IMR-90 (cell line): ENCODE measurements around the gene CD99L2. TPM values are rescaled to one million over a fixed set of nuclear protein-coding genes. Genes with fewer than 3 reads are reported as not detected.

Experiments used
- ATAC-seq: fragments of 200-7000 bp; cut with Tn5 transposase; 2 replicates; pipeline ENCODE4 v1.9.1; 2020; ENCODE audit warnings: low read depth, mild to moderate bottlenecking, moderate library complexity
- BruUV-seq: library from RNA; stranded (reverse); fragments of 400-500 nt; replicated peaks from 2 replicates; lab custom pipeline; 2021; lab: Mats Ljungman, UMichigan
- CTCF ChIA-PET: fragments of 300-600 bp; formaldehyde crosslinking; extraction: SDS; loops from one replicate; lab custom pipeline; 2021; ENCODE audit warnings: antibody characterized with exemption; lab: Yijun Ruan, JAX
- POLR2A ChIA-PET: fragments of 300-600 bp; sonication (Branson Sonifier 250); formaldehyde crosslinking; loops from one replicate; lab custom pipeline; 2022; ENCODE audit warnings: antibody characterized with exemption; ENCODE audit not compliant: unreplicated experiment; lab: Charles Lee
- DNase-seq: peaks from one replicate; pipeline ENCODE4 v3.0.0; 2013
- H2AFZ ChIP-seq: replicated peaks from 2 replicates; pipeline ENCODE3; 2013; ENCODE audit warnings: low read length, mild to moderate bottlenecking; ENCODE audit not compliant: poor library complexity
- H2AK5ac ChIP-seq: 2 replicates; pipeline ENCODE4 v1.6.1; 2013; ENCODE audit warnings: low read depth, low read length, inconsistent platforms
- H2AK9ac ChIP-seq: replicated peaks from 2 replicates; pipeline ENCODE3; 2013; ENCODE audit warnings: mild to moderate bottlenecking, low read depth, low read length, moderate library complexity; ENCODE audit not compliant: poor library complexity
- H2BK120ac ChIP-seq: 2 replicates; pipeline ENCODE4 v1.6.1; 2013; ENCODE audit warnings: low read depth, low read length, inconsistent platforms
- H2BK15ac ChIP-seq: 3 replicates; pipeline ENCODE4 v1.6.1; 2013; ENCODE audit warnings: low read depth, low read length, inconsistent platforms
- H2BK20ac ChIP-seq: 2 replicates; pipeline ENCODE4 v1.6.1; 2013; ENCODE audit warnings: low read depth, mild to moderate bottlenecking, inconsistent platforms, low read length, moderate library complexity
- H2BK5ac ChIP-seq: 2 replicates; pipeline ENCODE4 v1.6.1; 2013; ENCODE audit warnings: mild to moderate bottlenecking, low read depth, low read length, inconsistent platforms; ENCODE audit not compliant: poor library complexity, severe bottlenecking
- H3K14ac ChIP-seq: replicated peaks from 2 replicates; pipeline ENCODE4 v1.6.1; 2013; ENCODE audit warnings: low read depth, low read length, inconsistent platforms
- H3K18ac ChIP-seq: 2 replicates; pipeline ENCODE4 v1.6.1; 2013; ENCODE audit warnings: low read depth, low read length, control low read depth
- H3K23ac ChIP-seq: 2 replicates; pipeline ENCODE4 v1.6.1; 2013; ENCODE audit warnings: low read depth, low read length, inconsistent platforms
- H3K27ac ChIP-seq: 2 replicates; pipeline ENCODE4 v1.5.1; 2013; ENCODE audit warnings: mild to moderate bottlenecking, control low read depth, low read length; ENCODE audit not compliant: insufficient read depth
- H3K27me3 ChIP-seq: 2 replicates; pipeline ENCODE4 v1.6.1; 2013; ENCODE audit warnings: low read length; ENCODE audit not compliant: control insufficient read depth, insufficient read depth
- H3K36me3 ChIP-seq: 2 replicates; pipeline ENCODE4 v1.6.1; 2013; ENCODE audit warnings: low read length, mixed read lengths; ENCODE audit not compliant: control insufficient read depth, insufficient read depth
- H3K4ac ChIP-seq: 2 replicates; pipeline ENCODE4 v1.6.1; 2013; ENCODE audit warnings: low read depth, low read length, inconsistent platforms
- H3K4me1 ChIP-seq: 2 replicates; pipeline ENCODE4 v1.6.1; 2013; ENCODE audit warnings: low read length, mixed read lengths; ENCODE audit not compliant: control insufficient read depth, insufficient read depth
- H3K4me2 ChIP-seq: 2 replicates; pipeline ENCODE4 v1.6.1; 2013; ENCODE audit warnings: low read depth, mild to moderate bottlenecking, control low read depth, low read length, moderate library complexity
- H3K4me3 ChIP-seq: 2 replicates; pipeline ENCODE4 v1.5.1; 2013; ENCODE audit warnings: low read depth, mild to moderate bottlenecking, control low read depth, low read length, moderate library complexity; ENCODE audit not compliant: insufficient read depth
- H3K56ac ChIP-seq: 2 replicates; pipeline ENCODE4 v1.6.1; 2013; ENCODE audit warnings: low read length, inconsistent platforms; ENCODE audit not compliant: insufficient read depth; ENCODE audit errors: extremely low read depth
- H3K79me1 ChIP-seq, 2 experiments: 2 replicates each; pipeline ENCODE4 v1.6.1; 2013; ENCODE audit warnings: low read length in 2 of 2, inconsistent platforms in 1 of 2, low read depth in 1 of 2
- H3K9ac ChIP-seq: 2 replicates; pipeline ENCODE4 v1.6.1; 2013; ENCODE audit warnings: low read depth, low read length, control low read depth
- H3K9me1 ChIP-seq: 2 replicates; pipeline ENCODE4 v1.6.1; 2013; ENCODE audit warnings: low read length, inconsistent platforms; ENCODE audit not compliant: insufficient read depth
- H3K9me3 ChIP-seq: 2 replicates; pipeline ENCODE4 v1.6.1; 2013; ENCODE audit warnings: low read length; ENCODE audit not compliant: control insufficient read depth, insufficient read depth
- H4K20me1 ChIP-seq: 2 replicates; pipeline ENCODE4 v1.6.1; 2013; ENCODE audit warnings: low read length, inconsistent platforms; ENCODE audit not compliant: insufficient read depth
- H4K5ac ChIP-seq: 2 replicates; pipeline ENCODE4 v1.6.1; 2013; ENCODE audit warnings: mild to moderate bottlenecking, low read depth, low read length, control low read depth
- H4K8ac ChIP-seq, 2 experiments: 2 replicates each; pipeline ENCODE4 v1.6.1; 2013; ENCODE audit warnings: low read depth in 2 of 2, low read length in 2 of 2, control low read depth in 1 of 2, inconsistent platforms in 1 of 2
- H4K91ac ChIP-seq: 2 replicates; pipeline ENCODE4 v1.6.1; 2013; ENCODE audit warnings: low read depth, low read length, inconsistent platforms; ENCODE audit not compliant: insufficient read depth
- BHLHE40 ChIP-seq: fragments of 150-350 bp; IDR thresholded peaks from 2 replicates; pipeline ENCODE4 v1.6.1; 2016; ENCODE audit warnings: mild to moderate bottlenecking, low read depth, low read length
- CEBPB ChIP-seq: IDR thresholded peaks from 2 replicates; pipeline ENCODE4 v1.6.1; 2012; ENCODE audit warnings: low read depth, low read length, improper control_type of control experiment
- CHD1 ChIP-seq: IDR thresholded peaks from 2 replicates; pipeline ENCODE4 v1.6.1; 2012; ENCODE audit warnings: low read depth, low read length, improper control_type of control experiment
- CTCF ChIP-seq: conservative IDR thresholded peaks from 2 replicates; pipeline ENCODE4 v1.5.1; 2012; ENCODE audit warnings: mild to moderate bottlenecking, low read depth, low read length, improper control_type of control experiment
- FOS ChIP-seq: fragments of 150-350 bp; IDR thresholded peaks from 2 replicates; pipeline ENCODE4 v1.6.1; 2016; ENCODE audit warnings: low read depth, low read length
- MAFK ChIP-seq: IDR thresholded peaks from 2 replicates; pipeline ENCODE4 v1.6.1; 2012; ENCODE audit warnings: low read depth, low read length, improper control_type of control experiment
- MAZ ChIP-seq: IDR thresholded peaks from 2 replicates; pipeline ENCODE4 v1.6.1; 2012; ENCODE audit warnings: low read depth, mild to moderate bottlenecking, low read length, improper control_type of control experiment, moderate library complexity, borderline replicate concordance
- NFE2L2 ChIP-seq: fragments of 150-350 bp; IDR thresholded peaks from 2 replicates; pipeline ENCODE4 v1.6.1; 2016; ENCODE audit warnings: low read depth, mild to moderate bottlenecking, low read length
- RAD21 ChIP-seq: IDR thresholded peaks from 2 replicates; pipeline ENCODE4 v1.6.1; 2012; ENCODE audit warnings: low read length, improper control_type of control experiment
- RCOR1 ChIP-seq: IDR thresholded peaks from 2 replicates; pipeline ENCODE4 v1.6.1; 2012; ENCODE audit warnings: mild to moderate bottlenecking, low read length, improper control_type of control experiment; ENCODE audit not compliant: insufficient replicate concordance
- RFX5 ChIP-seq: IDR thresholded peaks from 2 replicates; pipeline ENCODE4 v1.8.0; 2012; ENCODE audit warnings: low read depth, mild to moderate bottlenecking, low read length, moderate library complexity
- USF2 ChIP-seq: fragments of 150-350 bp; IDR thresholded peaks from 2 replicates; pipeline ENCODE4 v1.6.1; 2017; ENCODE audit warnings: mild to moderate bottlenecking, antibody characterized with exemption, low read length, low read depth
- WGBS, 2 experiments: methylation state at CpG; one replicate each; pipeline versions ENCODE4 v1.1.5 to v1.1.7; 2013; ENCODE audit warnings: missing lambda C conversion rate in 2 of 2; ENCODE audit not compliant: insufficient read length in 1 of 2; ENCODE audit errors: extremely low coverage in 2 of 2; 5-methylcytosine and 5-hydroxymethylcytosine counted together
- dilution Hi-C: fragments of 300-500 bp; cut with HindIII; formaldehyde crosslinking; loops from one replicate; pipeline ENCODE4 v1.14.3; 2018; ENCODE audit warnings: low sequenced_read_pairs; ENCODE audit not compliant: unreplicated experiment
- in situ Hi-C: fragments of 300-500 bp; cut with MboI; formaldehyde crosslinking; loops from 3 replicates; pipeline ENCODE4 v1.14.3; 2019; ENCODE audit warnings: low sequenced_read_pairs, inconsistent platforms, mixed read lengths
- intact Hi-C: fragments of 100-400 bp; cut with micrococcal nuclease; formaldehyde crosslinking; loops from 2 replicates; pipeline ENCODE4 v1.10.0; 2022
- polyA plus RNA-seq, 3 experiments: library from polyadenylated mRNA; depleted of rRNA; stranded (reverse); fragments of >200 nt; gene quantifications; 2 replicates each; pipeline ENCODE4 v1.2.3, GENCODE V29; 2012; ENCODE audit warnings: low replicate concordance in 1 of 3
- total RNA-seq: library from RNA; depleted of rRNA; stranded (reverse); fragments of >200 nt; gene quantifications from 2 replicates; pipeline ENCODE4 v1.2.3, GENCODE V29; 2012

Gene CD99L2
- total and polyA plus RNA-seq, 2 of the 4 experiments (the other 2 are of a cell fraction): 17.4 to 41.4 TPM

GRCh38 chrX:150774798-150775568, 123.5 kb downstream of the CD99L2 start:
- in situ Hi-C loops: loop anchor here (5.0 to 10.0 kb wide), 2 partner anchors 210 to 312 kb away; partner anchors contain the start of gene HMGB3
- no peak overlapping the region for H2BK15ac ChIP-seq
- H3K4me1 ChIP-seq: no peaks in the 10 kb centered on the region
- no peak overlapping the region for H3K56ac ChIP-seq
- no peak overlapping the region for H2AK5ac ChIP-seq
- H4K8ac ChIP-seq: no peak overlapping the region
- no TSS peak for BruUV-seq
- no peak overlapping the region for H3K18ac ChIP-seq
- no peaks in the 10 kb centered on the region; the same call in 1 of the 2 replicates for H3K36me3 ChIP-seq
- no peak overlapping the region for H2AFZ ChIP-seq
- H3K9me3 ChIP-seq: no peaks in the 10 kb centered on the region; the same call in 1 of the 2 replicates
- CTCF ChIA-PET: no interaction called here
- H2BK5ac ChIP-seq: no peak overlapping the region
- H4K91ac ChIP-seq: no peak overlapping the region
- no peak overlapping the region for H4K5ac ChIP-seq
- H3K9me1 ChIP-seq: no peaks in the 10 kb centered on the region; the same call in 1 of the 2 replicates
- no peaks in the 10 kb centered on the region for H3K27me3 ChIP-seq
- no peak overlapping the region for H3K14ac ChIP-seq
- TF ChIP-seq MAFK (no peak), NFE2L2 (no peak), FOS (no peak), CEBPB (no peak), BHLHE40 (no peak), CHD1 (no peak), RAD21 (no peak), MAZ (no peak), CTCF (no peak), RFX5 (no peak), USF2 (no peak), RCOR1 (no peak)
- H3K27ac ChIP-seq: no peak overlapping the region
- no peak overlapping the region for H2BK120ac ChIP-seq
- POLR2A ChIA-PET: no interaction called here
- DNase-seq: no peak
- ATAC-seq: no peak
- no peaks in the 10 kb centered on the region for H4K20me1 ChIP-seq
- H2AK9ac ChIP-seq: no peak overlapping the region
- H3K23ac ChIP-seq: no peak overlapping the region
- H3K4me2 ChIP-seq: no peak overlapping the region
- H3K9ac ChIP-seq: no peak overlapping the region
- intact Hi-C loops: loop anchor here (5.0 kb wide), 1 partner anchor 212 kb away; no protein-coding TSS in a partner anchor
- H3K4me3 ChIP-seq: no peak overlapping the region
- H3K4ac ChIP-seq: no peak overlapping the region
- 77% methylated on average over 9 of the region's 14 CpGs; no CpG with 5 or more reads in 1 of the 2 experiments for WGBS, 2 experiments
- dilution Hi-C loops: no loop called here
- H2BK20ac ChIP-seq: no peak overlapping the region
- H3K79me1 ChIP-seq: no peaks in the 10 kb centered on the region
